OCI-LY1 (cell line): ENCODE data around the gene LIPA.

Experiments used
- CTCF ChIP-seq: fragments of 200-600 bp; sonication (generic), shearing (Covaris generic); IDR thresholded peaks from 2 replicates; pipeline ENCODE4 v1.5.1; 2017; ENCODE audit warnings: mild to moderate bottlenecking, antibody characterized with exemption, low read length, moderate library complexity, mixed read lengths
- EZH2 ChIP-seq: fragments of 200-600 bp; sonication (generic), shearing (Covaris generic); IDR thresholded peaks from 2 replicates; pipeline ENCODE4 v1.8.0; 2017; ENCODE audit warnings: borderline replicate concordance, mixed run types, mild to moderate bottlenecking, antibody characterized with exemption, low read length, moderate library complexity, mixed read lengths

GRCh38 chr10:89167915-89168314 lies 83.7 kb downstream of the LIPA start:
- TF ChIP-seq CTCF (no peak), EZH2 (no peak)
